HEK293T (cell line): ENCODE data around the gene MYH3.

Experiments
- BHLHE40 ChIP-seq: fragments of 450-650 bp; IDR thresholded peaks from 2 replicates; pipeline ENCODE4 v1.6.1; 2016; ENCODE audit warnings: mild to moderate bottlenecking, moderate library complexity, borderline replicate concordance
- CTBP1 ChIP-seq: fragments of 450-650 bp; IDR thresholded peaks from 2 replicates; pipeline ENCODE4 v1.6.1; 2016; ENCODE audit warnings: borderline replicate concordance
- ELF4 ChIP-seq: fragments of 450-650 bp; IDR thresholded peaks from 2 replicates; pipeline ENCODE4 v1.6.1; 2017; ENCODE audit warnings: antibody characterized with exemption
- FOXA1 ChIP-seq: fragments of 450-650 bp; IDR thresholded peaks from 2 replicates; pipeline ENCODE4 v1.6.1; 2016; ENCODE audit warnings: mild to moderate bottlenecking
- FOXK2 ChIP-seq: fragments of 450-650 bp; IDR thresholded peaks from 2 replicates; pipeline ENCODE4 v1.6.1; 2016; ENCODE audit warnings: mild to moderate bottlenecking
- FOXM1 ChIP-seq: fragments of 450-650 bp; IDR thresholded peaks from 2 replicates; pipeline ENCODE4 v1.6.1; 2017; ENCODE audit warnings: mild to moderate bottlenecking, borderline replicate concordance
- HDGF ChIP-seq: fragments of 450-650 bp; IDR thresholded peaks from 2 replicates; pipeline ENCODE4 v1.6.1; 2017; ENCODE audit warnings: antibody characterized with exemption, borderline replicate concordance
- L3MBTL2 ChIP-seq: fragments of 450-650 bp; conservative IDR thresholded peaks from 2 replicates; pipeline ENCODE4 v1.6.1; 2016; ENCODE audit warnings: mild to moderate bottlenecking
- LEF1 ChIP-seq: fragments of 450-650 bp; IDR thresholded peaks from 2 replicates; pipeline ENCODE4 v1.6.1; 2017; ENCODE audit warnings: mild to moderate bottlenecking, borderline replicate concordance
- NFRKB ChIP-seq: fragments of 450-650 bp; IDR thresholded peaks from 2 replicates; pipeline ENCODE4 v1.6.1; 2016; ENCODE audit warnings: mild to moderate bottlenecking, moderate library complexity
- SP1 ChIP-seq: fragments of 450-650 bp; IDR thresholded peaks from 2 replicates; pipeline ENCODE4 v1.6.1; 2017
- SUZ12 ChIP-seq: fragments of 450-650 bp; IDR thresholded peaks from 2 replicates; pipeline ENCODE4 v1.6.1; 2016; ENCODE audit warnings: mild to moderate bottlenecking
- TARDBP ChIP-seq: fragments of 450-650 bp; IDR thresholded peaks from 2 replicates; pipeline ENCODE4 v1.6.1; 2016
- ZNF384 ChIP-seq: fragments of 450-650 bp; IDR thresholded peaks from 2 replicates; pipeline ENCODE4 v1.6.1; 2016

DNA sequence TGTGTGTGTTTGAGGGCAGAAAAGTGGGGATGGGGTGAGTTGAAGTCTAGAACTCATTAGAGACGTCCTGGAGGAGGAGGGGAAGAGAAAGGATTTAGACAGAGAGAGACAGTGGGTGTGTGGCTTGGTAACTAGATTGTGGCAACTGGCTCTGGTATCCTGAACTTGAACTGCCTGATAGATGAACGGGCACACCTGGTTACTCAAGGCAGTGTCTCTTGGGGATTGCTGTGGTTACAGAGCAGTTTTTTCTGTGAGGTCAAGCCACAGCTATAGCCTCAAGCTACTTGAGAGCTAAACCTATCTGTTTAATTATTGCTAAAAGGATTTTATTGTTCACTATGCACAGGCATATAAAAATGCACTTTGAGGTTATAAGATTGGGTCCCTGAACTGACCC lies 77.8 kb downstream of the MYH3 start:
- TF ChIP-seq FOXA1 (no peak), ELF4 (no peak), ZNF384 (no peak), SP1 (no peak), HDGF (no peak), SUZ12 (no peak), CTBP1 (no peak), BHLHE40 (no peak), FOXM1 (no peak), LEF1 (no peak), TARDBP (no peak), NFRKB (no peak), FOXK2 (no peak), L3MBTL2 (no peak)
